Measurements from ENCODE around the gene CCL7.

The CCL7 gene

GRCh38 chr17:34301986-34302385 is 32.0 kb downstream of the CCL7 start:
- Histone ChIP-seq H3K79me2 (ENCODE audit: control insufficient read depth, low read length) (no peaks in the 10 kb centered on the region), H4K20me1 (ENCODE audit: control insufficient read depth, insufficient read depth, low read depth, low read length) (no peaks in the 10 kb centered on the region), H3F3A (ENCODE audit: control insufficient read depth, insufficient read depth) (no peaks in the 10 kb centered on the region), H3K27ac (ENCODE audit: low read depth, low read length) (no peak overlapping the region), H3K4me1 (ENCODE audit: control insufficient read depth, low read length) (no peaks in the 10 kb centered on the region), H3K4me3 (ENCODE audit: low read length) (no peak overlapping the region), H3K27me3 (ENCODE audit: control insufficient read depth, low read length) (no peaks in the 10 kb centered on the region), H3K4me2 (ENCODE audit: low read length) (no peak overlapping the region), H3K9me2 (replicated peaks; ENCODE audit: control insufficient read depth, low read length) (no peaks in the 10 kb centered on the region), H3K36me3 (ENCODE audit: control insufficient read depth, low read length) (no peaks in the 10 kb centered on the region), H3K9me3 (ENCODE audit: control insufficient read depth, insufficient read depth, low read length) (no peaks in the 10 kb centered on the region)
- no peak for TF ChIP-seq CTCF (IDR thresholded peaks at IDR 0.05; ENCODE audit: low read depth, low read length, poor library complexity, severe bottlenecking)
- TF ChIP-seq EZH2phosphoT487 (IDR thresholded peaks at IDR 0.05; ENCODE audit: borderline replicate concordance, low read length): no peak

- no peaks in the 10 kb centered on the region for H3K27me3 ChIP-seq (ENCODE audit: control insufficient read depth, low read length)
- no peaks in the 10 kb centered on the region for H3K9me2 ChIP-seq (replicated peaks; ENCODE audit: control insufficient read depth, low read length)
- no peaks in the 10 kb centered on the region for H3K9me3 ChIP-seq (ENCODE audit: control insufficient read depth, insufficient read depth, low read length)
- H3K79me2 ChIP-seq (ENCODE audit: control insufficient read depth, low read length): no peaks in the 10 kb centered on the region
- H3K27ac ChIP-seq (ENCODE audit: low read depth, low read length): no peak overlapping the region
- H4K20me1 ChIP-seq (ENCODE audit: control insufficient read depth, insufficient read depth, low read depth, low read length): no peaks in the 10 kb centered on the region
- H3K4me2 ChIP-seq (ENCODE audit: low read length): no peak overlapping the region
- TF ChIP-seq CTCF (IDR thresholded peaks at IDR 0.05; ENCODE audit: low read depth, low read length, poor library complexity, severe bottlenecking) (no peak), EZH2phosphoT487 (IDR thresholded peaks at IDR 0.05; ENCODE audit: borderline replicate concordance, low read length) (no peak)
- H3K36me3 ChIP-seq (ENCODE audit: control insufficient read depth, low read length): no peaks in the 10 kb centered on the region
- H3K4me3 ChIP-seq (ENCODE audit: low read length): no peak overlapping the region
- no peaks in the 10 kb centered on the region for H3K4me1 ChIP-seq (ENCODE audit: control insufficient read depth, low read length)
- H3F3A ChIP-seq (ENCODE audit: control insufficient read depth, insufficient read depth): no peaks in the 10 kb centered on the region
These were observed 32.6 kb downstream of the CCL7 start for GRCh38 chr17:34302636-34303035.

GRCh38 chr17:34303606-34304005 is 33.6 kb downstream of the CCL7 start:
- H3K36me3 ChIP-seq (ENCODE audit: control insufficient read depth, low read length): no peaks in the 10 kb centered on the region
- H3F3A ChIP-seq (ENCODE audit: control insufficient read depth, insufficient read depth): no peaks in the 10 kb centered on the region
- no peak overlapping the region for H3K27ac ChIP-seq (ENCODE audit: low read depth, low read length)
- H3K9me3 ChIP-seq (ENCODE audit: control insufficient read depth, insufficient read depth, low read length): no peaks in the 10 kb centered on the region
- H3K4me1 ChIP-seq (ENCODE audit: control insufficient read depth, low read length): no peaks in the 10 kb centered on the region
- H3K27me3 ChIP-seq (ENCODE audit: control insufficient read depth, low read length): no peaks in the 10 kb centered on the region; the same call in 1 of the 2 replicates
- H3K9me2 ChIP-seq (replicated peaks; ENCODE audit: control insufficient read depth, low read length): no peaks in the 10 kb centered on the region
- H3K79me2 ChIP-seq (ENCODE audit: control insufficient read depth, low read length): no peaks in the 10 kb centered on the region
- H3K4me2 ChIP-seq (ENCODE audit: low read length): no peak overlapping the region
- no peak overlapping the region for H3K4me3 ChIP-seq (ENCODE audit: low read length)
- TF ChIP-seq EZH2phosphoT487 (IDR thresholded peaks at IDR 0.05; ENCODE audit: borderline replicate concordance, low read length): no peak
- no peak for TF ChIP-seq CTCF (IDR thresholded peaks at IDR 0.05; ENCODE audit: low read depth, low read length, poor library complexity, severe bottlenecking)
- no peaks in the 10 kb centered on the region for H4K20me1 ChIP-seq (ENCODE audit: control insufficient read depth, insufficient read depth, low read depth, low read length)

GRCh38 chr17:34305061-34305460 is 35.0 kb downstream of the CCL7 start:
- no peaks in the 10 kb centered on the region for H4K20me1 ChIP-seq (ENCODE audit: control insufficient read depth, insufficient read depth, low read depth, low read length)

More at GRCh38 chr17:34305061-34305460, 35.0 kb downstream of the CCL7 start:
- H3K4me2 ChIP-seq (ENCODE audit: low read length): no peak overlapping the region
- no peak overlapping the region for H3K27ac ChIP-seq (ENCODE audit: low read depth, low read length)
- no peaks in the 10 kb centered on the region for H3K9me2 ChIP-seq (replicated peaks; ENCODE audit: control insufficient read depth, low read length)
- no peak for TF ChIP-seq EZH2phosphoT487 (IDR thresholded peaks at IDR 0.05; ENCODE audit: borderline replicate concordance, low read length)
- TF ChIP-seq CTCF (IDR thresholded peaks at IDR 0.05; ENCODE audit: low read depth, low read length, poor library complexity, severe bottlenecking): no peak
- H3K9me3 ChIP-seq (ENCODE audit: control insufficient read depth, insufficient read depth, low read length): no peaks in the 10 kb centered on the region
- no peaks in the 10 kb centered on the region for H3K79me2 ChIP-seq (ENCODE audit: control insufficient read depth, low read length)
- H3K36me3 ChIP-seq (ENCODE audit: control insufficient read depth, low read length): no peaks in the 10 kb centered on the region
- no peaks in the 10 kb centered on the region for H3F3A ChIP-seq (ENCODE audit: control insufficient read depth, insufficient read depth)
- no peaks in the 10 kb centered on the region; the same call in 1 of the 2 replicates for H3K27me3 ChIP-seq (ENCODE audit: control insufficient read depth, low read length)
- no peaks in the 10 kb centered on the region for H3K4me1 ChIP-seq (ENCODE audit: control insufficient read depth, low read length)
- H3K4me3 ChIP-seq (ENCODE audit: low read length): no peak overlapping the region
